ENCODE results near the gene IFNA4.
"Not testable (repeated sequence)": the region's sequence is repeated elsewhere in the genome, so short reads cannot be mapped to it uniquely, and the experiment has no call there.

The IFNA4 gene

GRCh38 chr9:21194867-21195776, 7.7 kb upstream of the IFNA4 start:
- ATAC-seq (ENCODE audit: low read depth) (peak; percentile 95), DNase-seq (ENCODE audit: low spot score in 2 of 2) (peak; percentile 34 to 35)
- not testable (repeated sequence) for H3K27me3 Mint-ChIP-seq, H3K9me3 Mint-ChIP-seq, H3K36me3 Mint-ChIP-seq, H3K4me1 Mint-ChIP-seq, H3K27ac Mint-ChIP-seq
- peak overlapping the region; percentile 44 for H3K4me3 Mint-ChIP-seq

GRCh38 chr9:21182810-21183736, 4.3 kb downstream of the IFNA4 start:
- not testable (repeated sequence) for H3K9me3 Mint-ChIP-seq, H3K4me3 Mint-ChIP-seq, H3K36me3 Mint-ChIP-seq, H3K4me1 Mint-ChIP-seq, H3K27me3 Mint-ChIP-seq
- DNase-seq (ENCODE audit: low spot score in 2 of 2) = peak in 1 of 2 donors; percentile 11
- H3K27ac Mint-ChIP-seq = peak overlapping the region; percentile 77
- peak; percentile 92 for ATAC-seq (ENCODE audit: low read depth)

- Mint-ChIP-seq H3K4me3 (no peak overlapping the region), H3K36me3 (no peaks in the 10 kb centered on the region), H3K9me3 (no peaks in the 10 kb centered on the region), H3K27me3 (no peaks in the 10 kb centered on the region), H3K27ac (no peak overlapping the region), H3K4me1 (no peaks in the 10 kb centered on the region)
- DNase-seq (ENCODE audit: low spot score in 2 of 2) (no peak), ATAC-seq (ENCODE audit: low read depth) (no peak)
Observed at GRCh38 chr9:21174671-21175070, 12.7 kb downstream of the IFNA4 start.

DNA sequence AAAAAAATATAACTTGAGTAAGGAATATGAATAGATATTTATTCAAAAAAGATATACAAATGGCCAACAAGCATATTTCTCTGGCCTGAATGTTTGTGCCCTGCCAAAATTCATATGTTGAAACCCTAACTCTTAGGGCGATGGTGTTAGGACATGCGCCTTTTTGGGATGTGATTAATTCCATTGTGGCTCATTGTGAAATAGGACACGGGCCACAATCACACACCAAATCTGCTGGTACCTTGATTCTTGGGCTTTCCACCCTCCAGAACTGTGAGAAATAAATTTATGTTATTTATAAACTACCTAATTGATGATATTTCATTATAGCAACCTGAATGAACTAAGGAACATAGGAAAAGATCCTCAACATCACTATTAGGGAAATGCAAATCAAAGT, 15.2 kb downstream of the IFNA4 start:
- Mint-ChIP-seq H3K27ac (no peak overlapping the region), H3K4me3 (no peak overlapping the region), H3K27me3 (peaks cover 2% of the 10 kb centered on the region), H3K4me1 (no peaks in the 10 kb centered on the region), H3K36me3 (no peaks in the 10 kb centered on the region), H3K9me3 (no peaks in the 10 kb centered on the region)
- DNase-seq (ENCODE audit: low spot score in 2 of 2) (no peak), ATAC-seq (ENCODE audit: low read depth) (no peak)

DNA sequence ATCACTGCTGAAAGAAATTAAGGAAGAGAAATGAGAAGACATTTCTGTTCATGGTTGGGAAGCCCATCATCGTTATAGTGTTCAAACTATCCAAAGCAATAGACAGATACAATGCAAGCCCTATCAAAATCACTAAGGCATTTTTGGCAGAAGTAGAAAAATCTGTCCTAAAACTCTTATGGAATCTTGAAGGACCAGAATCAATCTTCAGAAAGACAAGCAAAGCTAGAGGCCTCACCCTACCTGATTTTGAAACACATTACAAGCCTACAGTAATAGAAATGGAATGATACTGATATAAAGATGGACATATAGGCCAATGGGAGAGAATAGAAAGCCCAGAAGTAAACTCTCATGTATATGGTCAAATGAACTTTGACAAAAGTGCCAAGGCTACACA, 16.0 kb downstream of the IFNA4 start:
- H3K4me3 Mint-ChIP-seq = no peak overlapping the region
- no peak overlapping the region for H3K27ac Mint-ChIP-seq
- peaks cover 2% of the 10 kb centered on the region for H3K27me3 Mint-ChIP-seq
- H3K9me3 Mint-ChIP-seq = no peaks in the 10 kb centered on the region
- no peaks in the 10 kb centered on the region for H3K36me3 Mint-ChIP-seq
- no peak for ATAC-seq (ENCODE audit: low read depth)
- DNase-seq (ENCODE audit: low spot score in 2 of 2) = no peak
- no peaks in the 10 kb centered on the region for H3K4me1 Mint-ChIP-seq

DNA sequence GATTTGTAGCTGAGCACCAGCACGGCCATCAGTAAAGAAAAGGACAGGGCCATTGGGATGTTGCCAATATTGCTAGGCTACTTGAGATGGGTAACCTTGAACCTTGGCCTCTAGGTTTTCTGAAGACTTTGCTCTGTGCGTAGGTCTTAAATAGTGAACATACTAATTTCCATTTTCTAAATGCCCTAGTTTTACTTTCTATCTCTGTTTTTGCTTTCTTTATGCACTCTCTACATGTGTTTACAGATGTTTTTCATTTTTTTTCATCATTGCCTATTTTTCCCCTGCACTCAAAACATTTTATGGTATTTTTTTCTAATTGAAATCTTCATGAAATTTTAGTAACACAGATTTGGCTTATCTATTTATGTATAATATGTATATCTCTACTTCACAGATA, 20.8 kb downstream of the IFNA4 start, which contains the start of gene IFNA21:
IFNA21 (minus strand) TSS at position 101 of the 400 bp plus-strand sequence; CDS start at position 53, 48 bp downstream.
- not testable (repeated sequence) for H3K4me1 Mint-ChIP-seq; DNase-seq (ENCODE audit: low spot score in 2 of 2); ATAC-seq (ENCODE audit: low read depth); H3K4me3 Mint-ChIP-seq; H3K27ac Mint-ChIP-seq; H3K9me3 Mint-ChIP-seq; H3K27me3 Mint-ChIP-seq; H3K36me3 Mint-ChIP-seq

- Mint-ChIP-seq H3K27ac (no peak overlapping the region), H3K4me3 (no peak overlapping the region), H3K4me1 (no peaks in the 10 kb centered on the region), H3K36me3 (no peaks in the 10 kb centered on the region), H3K9me3 (no peaks in the 10 kb centered on the region), H3K27me3 (peaks cover 2% of the 10 kb centered on the region)
- no peak for ATAC-seq (ENCODE audit: low read depth)
- no peak for DNase-seq (ENCODE audit: low spot score in 2 of 2)
Observed at GRCh38 chr9:21165516-21165915, 21.9 kb downstream of the IFNA4 start.

GRCh38 chr9:21160178-21160577, 27.2 kb downstream of the IFNA4 start:
- Mint-ChIP-seq H3K27me3 (peaks cover 2% of the 10 kb centered on the region), H3K36me3 (peaks cover 3% of the 10 kb centered on the region), H3K4me3 (no peak overlapping the region), H3K9me3 (peaks cover 3% of the 10 kb centered on the region), H3K27ac (no peak overlapping the region), H3K4me1 (peaks cover 7% of the 10 kb centered on the region)
- DNase-seq (ENCODE audit: low spot score in 2 of 2) (no peak), ATAC-seq (ENCODE audit: low read depth) (peak; percentile 51)

DNA sequence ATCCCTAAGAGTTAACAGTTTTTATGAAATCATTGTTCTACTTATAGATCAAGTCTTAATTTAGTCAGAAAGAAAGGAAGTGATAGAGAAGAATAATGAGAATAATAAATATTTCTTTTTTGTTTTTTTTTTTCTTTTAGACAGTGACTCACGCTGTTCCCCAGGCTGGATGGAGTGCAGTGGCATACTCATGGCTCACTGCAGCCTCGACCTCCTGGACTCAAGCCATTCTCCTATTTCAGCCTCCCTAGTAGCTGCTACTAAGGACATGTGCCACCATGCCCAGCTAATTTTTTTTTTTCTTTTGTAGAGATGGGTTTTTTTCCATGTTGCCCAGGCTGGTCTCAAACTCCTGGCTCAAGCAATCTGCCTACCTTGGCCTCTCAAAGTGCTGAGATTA, 31.9 kb downstream of the IFNA4 start:
- H3K4me3 Mint-ChIP-seq = no peak overlapping the region
- no peak for ATAC-seq (ENCODE audit: low read depth)
- H3K4me1 Mint-ChIP-seq = peaks cover 9% of the 10 kb centered on the region
- peaks cover 3% of the 10 kb centered on the region for H3K36me3 Mint-ChIP-seq
- no peak overlapping the region for H3K27ac Mint-ChIP-seq
- H3K9me3 Mint-ChIP-seq = peaks cover 3% of the 10 kb centered on the region
- H3K27me3 Mint-ChIP-seq = peaks cover 8% of the 10 kb centered on the region
- no peak for DNase-seq (ENCODE audit: low spot score in 2 of 2)

DNA sequence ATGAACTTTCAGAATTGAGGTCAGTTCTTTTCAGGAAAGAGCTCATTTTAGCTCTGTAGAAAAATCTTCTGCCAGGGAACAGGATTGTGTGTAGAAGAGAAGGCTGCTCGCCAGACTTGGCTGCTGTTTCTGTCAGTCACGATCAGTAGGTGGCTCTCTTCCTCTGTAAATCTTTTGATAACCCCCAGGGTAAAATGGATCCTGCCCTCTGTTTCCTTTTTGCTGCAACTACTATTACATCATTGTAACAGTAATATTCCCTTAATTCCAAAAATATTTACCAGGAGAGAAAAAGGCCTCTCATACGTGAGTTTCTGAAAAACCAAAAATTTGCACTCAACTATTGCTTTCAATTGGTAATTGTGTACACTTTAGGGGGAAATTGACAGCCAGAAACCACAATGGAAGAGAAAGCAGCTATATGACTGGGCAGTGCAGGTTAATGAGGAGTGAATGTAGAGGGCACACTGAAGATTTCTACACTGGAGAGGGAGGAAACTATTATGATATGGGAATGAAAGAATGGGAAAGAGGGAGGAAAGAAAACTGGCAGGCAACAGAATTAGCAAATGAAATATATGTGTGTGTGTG, 33.3 kb downstream of the IFNA4 start:
- H3K36me3 Mint-ChIP-seq = peaks cover 5% of the 10 kb centered on the region
- DNase-seq (ENCODE audit: low spot score in 2 of 2) = no peak
- peaks cover 4% of the 10 kb centered on the region for H3K4me1 Mint-ChIP-seq
- no peak overlapping the region for H3K4me3 Mint-ChIP-seq
- peaks cover 3% of the 10 kb centered on the region for H3K9me3 Mint-ChIP-seq
- no peak overlapping the region for H3K27ac Mint-ChIP-seq
- H3K27me3 Mint-ChIP-seq = peaks cover 11% of the 10 kb centered on the region
- ATAC-seq (ENCODE audit: low read depth) = no peak

DNA sequence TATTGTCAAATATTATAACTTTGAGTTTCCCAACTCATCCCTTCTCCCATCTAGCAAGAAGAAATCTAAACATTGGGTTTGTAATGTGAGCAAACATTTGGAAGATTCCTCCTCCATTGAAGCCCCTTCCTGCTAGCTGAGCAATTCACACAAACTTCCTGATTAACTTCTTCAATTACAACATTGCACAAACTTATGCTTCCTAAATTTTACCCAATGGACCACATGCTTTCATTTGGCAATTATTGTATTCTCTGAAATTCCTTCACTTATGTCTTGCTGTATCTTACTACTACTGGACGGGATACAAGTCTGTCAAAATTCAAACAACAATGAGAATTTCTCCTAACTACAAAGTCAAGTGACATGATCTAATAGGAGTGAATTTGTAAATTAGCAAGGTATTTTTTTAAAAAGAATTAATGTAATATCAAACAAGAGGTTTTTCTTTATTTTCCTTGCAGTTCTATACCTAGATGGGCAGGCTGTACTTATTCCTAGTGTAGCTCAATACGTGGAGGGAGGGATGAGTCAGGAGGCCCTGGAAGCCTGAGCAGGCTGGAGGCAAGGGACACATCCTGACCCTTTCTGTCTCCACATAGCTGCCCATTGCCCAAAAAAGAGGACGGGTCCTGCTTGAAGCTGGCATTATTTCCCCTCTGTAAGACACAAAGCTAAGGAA, 33.9 kb downstream of the IFNA4 start:
- Mint-ChIP-seq H3K4me3 (no peak overlapping the region), H3K27me3 (peaks cover 9% of the 10 kb centered on the region), H3K9me3 (peaks cover 3% of the 10 kb centered on the region), H3K27ac (no peak overlapping the region), H3K36me3 (peaks cover 6% of the 10 kb centered on the region), H3K4me1 (peaks cover 2% of the 10 kb centered on the region)
- DNase-seq (ENCODE audit: low spot score in 2 of 2) (no peak), ATAC-seq (ENCODE audit: low read depth) (no peak)

DNA sequence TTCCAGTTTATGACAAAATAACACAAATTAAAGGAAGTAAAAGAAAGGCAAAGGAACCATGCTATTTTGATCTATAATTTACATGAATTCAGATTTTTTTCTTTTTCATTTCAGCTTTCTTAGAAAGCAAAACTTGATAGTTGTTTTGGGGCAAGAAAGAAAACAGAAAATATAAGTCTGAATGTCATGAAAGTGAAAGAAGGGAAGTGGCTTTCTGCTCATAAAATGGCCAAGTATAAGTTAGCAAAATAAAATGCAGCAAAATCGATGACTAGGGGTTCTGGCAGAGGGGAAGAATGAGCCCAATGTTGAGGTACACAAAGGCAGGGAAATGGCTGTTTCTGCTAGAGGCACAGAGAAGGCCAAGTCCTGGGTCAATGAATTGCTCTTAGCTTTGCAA, 42.8 kb downstream of the IFNA4 start:
- peaks cover 2% of the 10 kb centered on the region for H3K36me3 Mint-ChIP-seq
- peak; percentile 53 for ATAC-seq (ENCODE audit: low read depth)
- H3K27ac Mint-ChIP-seq = no peak overlapping the region
- H3K27me3 Mint-ChIP-seq = no peaks in the 10 kb centered on the region
- DNase-seq (ENCODE audit: low spot score in 2 of 2) = no peak
- H3K4me1 Mint-ChIP-seq = peaks cover 6% of the 10 kb centered on the region
- no peaks in the 10 kb centered on the region for H3K9me3 Mint-ChIP-seq
- H3K4me3 Mint-ChIP-seq = peak overlapping the region; percentile 7

DNA sequence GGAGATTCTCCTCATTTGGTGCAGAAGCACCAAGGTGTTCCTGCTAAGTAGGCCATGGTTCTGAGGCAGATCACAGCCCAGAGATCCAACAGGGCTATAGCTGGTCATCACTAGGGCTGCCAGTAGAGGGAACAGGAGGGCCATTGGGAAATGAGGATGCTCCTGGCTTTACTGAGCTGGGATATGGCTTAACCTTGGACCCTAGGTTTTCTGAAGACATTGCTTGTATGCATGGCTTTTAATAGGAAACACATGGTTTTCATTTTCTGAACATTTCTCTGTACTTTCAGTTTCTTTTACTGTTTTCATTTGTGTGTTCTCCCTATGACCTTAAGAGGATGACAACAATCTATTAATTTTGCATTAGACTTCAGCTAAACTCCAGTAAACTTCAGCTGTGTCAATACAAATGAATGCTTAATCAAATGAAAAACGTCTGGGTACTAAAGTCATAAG, 45.9 kb downstream of the IFNA4 start, which contains the start of gene IFNW1:
IFNW1 (minus strand) TSS at position 406 of the 456 bp plus-strand sequence; CDS start at position 144, 262 bp downstream.
- H3K27ac Mint-ChIP-seq = no peak within 1 kb of the TSS
- no peaks in the 10 kb centered on the region for H3K9me3 Mint-ChIP-seq
- no peak within 1 kb of the TSS for H3K4me3 Mint-ChIP-seq
- H3K27me3 Mint-ChIP-seq = no peaks in the 10 kb centered on the region
- ATAC-seq (ENCODE audit: low read depth) (no peak), DNase-seq (ENCODE audit: low spot score in 2 of 2) (no peak)
- H3K36me3 Mint-ChIP-seq = no peaks in the 10 kb centered on the region
- peaks cover 6% of the 10 kb centered on the region for H3K4me1 Mint-ChIP-seq
